Gastrocnemius medialis (tissue), 4 donors: ENCODE measurements around the gene ZNF716. TPM values are rescaled to one million over a fixed set of nuclear protein-coding genes. Genes with fewer than 3 reads are reported as not detected.
A peak's percentile ranks its signal among the peaks of the same experiment; 100 is the strongest.
"Not testable (repeated sequence)": the region's sequence is repeated elsewhere in the genome, so short reads cannot be mapped to it uniquely, and the experiment has no call there.

ENCODE experiments used
- ATAC-seq, 2 donors: fragments of 150-250 bp; one replicate each; pipeline ENCODE4 v1.9.1; 2016
- DNase-seq, 2 donors: peaks; one replicate each; pipeline ENCODE4 v3.0.0-alpha.2; 2019
- H3K27ac ChIP-seq, 4 donors: fragments of 200-600 bp; sonication (generic); 1 replicate in 1 of 4; 2 replicates in 3 of 4; pipeline ENCODE4 v1.5.1; 2016 to 2018; ENCODE audit warnings: mild to moderate bottlenecking in 2 of 4, moderate library complexity in 1 of 4
- H3K27me3 ChIP-seq, 3 donors: fragments of 200-600 bp; sonication (generic) in 2 of 3; 1 replicate in 1 of 3; 2 replicates in 2 of 3; pipeline versions ENCODE4 v1.5.1 to v1.6.0; 2016 to 2019; ENCODE audit warnings: mild to moderate bottlenecking in 1 of 3, moderate library complexity in 1 of 3
- H3K36me3 ChIP-seq, 2 donors: fragments of 200-600 bp; sonication (generic) in 1 of 2; one replicate each; pipeline ENCODE4 v1.5.1; 2017 to 2018
- H3K4me1 ChIP-seq, 2 donors: fragments of 200-600 bp; sonication (generic) in 1 of 2; one replicate each; pipeline ENCODE4 v1.5.1; 2016 to 2017; ENCODE audit warnings: mild to moderate bottlenecking in 2 of 2
- H3K4me3 ChIP-seq, 4 donors: fragments of 200-600 bp; sonication (generic) in 3 of 4; 1 replicate in 1 of 4; 2 replicates in 3 of 4; pipeline ENCODE4 v1.5.1; 2016 to 2019; ENCODE audit warnings: mild to moderate bottlenecking in 2 of 4
- H3K9me3 ChIP-seq, 3 donors: fragments of 200-600 bp; sonication (generic) in 2 of 3; 1 replicate in 1 of 3; 2 replicates in 2 of 3; pipeline ENCODE4 v1.5.1; 2016 to 2019
- CTCF ChIP-seq, 5 experiments: fragments of 450-650 bp in 3 of 5; fragments of 200-600 bp in 2 of 5; sonication (generic) in 2 of 5; IDR thresholded peaks in 4 of 5; conservative IDR thresholded peaks in 1 of 5; 1 replicate in 4 of 5; 2 replicates in 1 of 5; pipeline ENCODE4 v1.5.1; 2016 to 2019; ENCODE audit warnings: antibody characterized with exemption in 5 of 5, mild to moderate bottlenecking in 3 of 5, moderate library complexity in 3 of 5
- POLR2A ChIP-seq, 2 donors: fragments of 450-650 bp; IDR thresholded peaks; one replicate each; pipeline ENCODE4 v1.6.1; 2017; ENCODE audit warnings: antibody characterized with exemption in 2 of 2, mild to moderate bottlenecking in 2 of 2, moderate library complexity in 2 of 2
- in situ Hi-C, 4 donors: fragments of 200-750 bp; cut with MboI; loops; one replicate each; pipeline versions ENCODE4 v1.15.0 to v1.8.0; 2017; ENCODE audit warnings: low sequenced_read_pairs in 4 of 4
- intact Hi-C: fragments of 100-400 bp; cut with DNase I; formaldehyde crosslinking; loops from one replicate; pipeline ENCODE4 v1.15.1; 2023; ENCODE audit warnings: low total_unique reads
- total RNA-seq, 4 donors: library from RNA; depleted of rRNA; stranded (reverse); fragments of >200 nt; gene quantifications; one replicate each; pipeline versions ENCODE4 v1.1.0 to v1.2.3, GENCODE V29; 2016

The ZNF716 gene
- not detected for total RNA-seq

- in situ Hi-C loops, result no loop called here
- no peak within 1 kb of the TSS for H3K4me3 ChIP-seq
- no peak for DNase-seq
- TF ChIP-seq POLR2A (IDR thresholded peaks at IDR 0.05) (no peak), CTCF (IDR thresholded peaks at IDR 0.05 in 4 of 5, conservative IDR thresholded peaks at IDR 0.05 in 1 of 5) (no peak)
- intact Hi-C loops, result no loop called here
- H3K4me1 ChIP-seq, result no peaks in the 10 kb centered on the region
- no peaks in the 10 kb centered on the region for H3K9me3 ChIP-seq
- H3K27me3 ChIP-seq, result no peaks in the 10 kb centered on the region
- no peak for ATAC-seq
- H3K27ac ChIP-seq, result no peak within 1 kb of the TSS
- H3K36me3 ChIP-seq, result no peaks in the 10 kb centered on the region
These were observed at the start of gene ZNF716 for GRCh38 chr7:57449904-57450303. Gene ZNF716 (plus strand): TSS chr7:57450177. CDS start chr7:57450289, 112 bp downstream.

GRCh38 chr7:57400531-57401155 is 49.3 kb upstream of the ZNF716 start:
- no peak overlapping the region for H3K4me3 ChIP-seq
- in situ Hi-C loops, result no loop called here
- DNase-seq (no peak), ATAC-seq (no peak)
- H3K36me3 ChIP-seq, result no peaks in the 10 kb centered on the region
- no peak for TF ChIP-seq POLR2A (IDR thresholded peaks at IDR 0.05)
- TF ChIP-seq CTCF (IDR thresholded peaks at IDR 0.05 in 4 of 5, conservative IDR thresholded peaks at IDR 0.05 in 1 of 5), result no peak
- intact Hi-C loops, result no loop called here
- H3K9me3 ChIP-seq, result no peaks in the 10 kb centered on the region
- H3K4me1 ChIP-seq, result no peaks in the 10 kb centered on the region
- H3K27me3 ChIP-seq, result no peaks in the 10 kb centered on the region
- H3K27ac ChIP-seq, result no peak overlapping the region

GRCh38 chr7:57403051-57403450 is 46.9 kb upstream of the ZNF716 start:
- H3K36me3 ChIP-seq, DNase-seq, H3K4me3 ChIP-seq, intact Hi-C loops, ATAC-seq, H3K4me1 ChIP-seq, H3K9me3 ChIP-seq, in situ Hi-C loops, H3K27me3 ChIP-seq, H3K27ac ChIP-seq: not testable (repeated sequence)

- H3K27me3 ChIP-seq, result no peaks in the 10 kb centered on the region
- no peak for TF ChIP-seq POLR2A (IDR thresholded peaks at IDR 0.05)
- TF ChIP-seq CTCF (IDR thresholded peaks at IDR 0.05 in 4 of 5, conservative IDR thresholded peaks at IDR 0.05 in 1 of 5), result no peak
- intact Hi-C loops, result no loop called here
- DNase-seq, result peak in 1 of 2 donors; percentile 33
- no peaks in the 10 kb centered on the region for H3K4me1 ChIP-seq
- no peaks in the 10 kb centered on the region for H3K9me3 ChIP-seq
- H3K27ac ChIP-seq, result peak overlapping the region in 3 of 4 donors; percentile 18 to 55 (median 33)
- peak overlapping the region in 1 of 4 donors; percentile 37 for H3K4me3 ChIP-seq
- H3K36me3 ChIP-seq, result no peaks in the 10 kb centered on the region
- peak; percentile 50 to 80 for ATAC-seq
- in situ Hi-C loops, result no loop called here
These were observed 46.2 kb upstream of the ZNF716 start for GRCh38 chr7:57403601-57404342.

- peak; percentile 36 to 77 for ATAC-seq
- H3K4me3 ChIP-seq, result peak overlapping the region in 1 of 4 donors; percentile 37
- no peaks in the 10 kb centered on the region for H3K4me1 ChIP-seq
- no peaks in the 10 kb centered on the region for H3K27me3 ChIP-seq
- H3K36me3 ChIP-seq, result no peaks in the 10 kb centered on the region
- in situ Hi-C loops (no loop called here), intact Hi-C loops (no loop called here)
- TF ChIP-seq POLR2A (IDR thresholded peaks at IDR 0.05) (peak in 1 of 2 donors; percentile 15), CTCF (IDR thresholded peaks at IDR 0.05 in 4 of 5, conservative IDR thresholded peaks at IDR 0.05 in 1 of 5) (no peak)
- H3K9me3 ChIP-seq, result no peaks in the 10 kb centered on the region
- peak overlapping the region in 3 of 4 donors; percentile 18 to 55 (median 33) for H3K27ac ChIP-seq
- DNase-seq, result peak in 1 of 2 donors; percentile 31
These were observed 45.5 kb upstream of the ZNF716 start for GRCh38 chr7:57404343-57404966.
